ENCODE measurements around the gene RAB5A.
"Not testable (repeated sequence)": the region's sequence is repeated elsewhere in the genome, so short reads cannot be mapped to it uniquely, and the experiment has no call there.

Gene RAB5A

GRCh38 chr3:19946832-19947548 is at the start of gene RAB5A:
RAB5A (plus strand) TSS chr3:19947097; CDS start chr3:19950899, 3,802 bp downstream.
- DNase-seq (ENCODE audit: low read depth, low spot score), result peak; percentile 99

GRCh38 chr3:19898721-19899120 is 48.2 kb upstream of the RAB5A start:
- DNase-seq (ENCODE audit: low read depth, low spot score), result no peak

GRCh38 chr3:19899264-19899663 is 47.6 kb upstream of the RAB5A start:
- DNase-seq (ENCODE audit: low read depth, low spot score), result no peak

GRCh38 chr3:19899833-19900232 is 47.1 kb upstream of the RAB5A start:
- DNase-seq (ENCODE audit: low read depth, low spot score), result not testable (repeated sequence)

GRCh38 chr3:19901337-19901736 is 45.6 kb upstream of the RAB5A start:
- DNase-seq (ENCODE audit: low read depth, low spot score), result no peak

- no peak for DNase-seq (ENCODE audit: low read depth, low spot score)
Measured at GRCh38 chr3:19901918-19902317, 45.0 kb upstream of the RAB5A start.

- DNase-seq (ENCODE audit: low read depth, low spot score), result no peak
Measured at GRCh38 chr3:19903649-19904048, 43.2 kb upstream of the RAB5A start.

GRCh38 chr3:19907523-19907922 is 39.4 kb upstream of the RAB5A start:
- no peak for DNase-seq (ENCODE audit: low read depth, low spot score)

GRCh38 chr3:19911452-19911851 is 35.4 kb upstream of the RAB5A start:
- no peak for DNase-seq (ENCODE audit: low read depth, low spot score)

GRCh38 chr3:19917167-19917566 is 29.7 kb upstream of the RAB5A start:
- DNase-seq (ENCODE audit: low read depth, low spot score), result no peak

- DNase-seq (ENCODE audit: low read depth, low spot score), result no peak
Measured at GRCh38 chr3:19920401-19921080, 26.4 kb upstream of the RAB5A start.

- no peak for DNase-seq (ENCODE audit: low read depth, low spot score)
Measured at GRCh38 chr3:19931180-19931692, 15.7 kb upstream of the RAB5A start.

GRCh38 chr3:19931767-19932188 is 15.1 kb upstream of the RAB5A start:
- no peak for DNase-seq (ENCODE audit: low read depth, low spot score)

- no peak for DNase-seq (ENCODE audit: low read depth, low spot score)
Measured at GRCh38 chr3:19932422-19932821, 14.5 kb upstream of the RAB5A start.

GRCh38 chr3:19934098-19934566 is 12.8 kb upstream of the RAB5A start, which contains the start of gene EFHB:
EFHB (minus strand) TSS chr3:19934217; CDS start chr3:19934018, 199 bp downstream.
- DNase-seq (ENCODE audit: low read depth, low spot score), result peak; percentile 84

GRCh38 chr3:19937459-19938294 is 9.2 kb upstream of the RAB5A start:
- no peak for DNase-seq (ENCODE audit: low read depth, low spot score)

GRCh38 chr3:19938295-19938627 is 8.6 kb upstream of the RAB5A start:
- no peak for DNase-seq (ENCODE audit: low read depth, low spot score)

GRCh38 chr3:19940643-19941042 is 6.3 kb upstream of the RAB5A start:
- no peak for DNase-seq (ENCODE audit: low read depth, low spot score)

- no peak for DNase-seq (ENCODE audit: low read depth, low spot score)
Measured at GRCh38 chr3:19945534-19945933, 1.4 kb upstream of the RAB5A start.

GRCh38 chr3:19945969-19946831 is 697 bp upstream of the RAB5A start:
- DNase-seq (ENCODE audit: low read depth, low spot score), result no peak
